ENCODE measurements around the gene CLDN5.

The CLDN5 gene

DNA sequence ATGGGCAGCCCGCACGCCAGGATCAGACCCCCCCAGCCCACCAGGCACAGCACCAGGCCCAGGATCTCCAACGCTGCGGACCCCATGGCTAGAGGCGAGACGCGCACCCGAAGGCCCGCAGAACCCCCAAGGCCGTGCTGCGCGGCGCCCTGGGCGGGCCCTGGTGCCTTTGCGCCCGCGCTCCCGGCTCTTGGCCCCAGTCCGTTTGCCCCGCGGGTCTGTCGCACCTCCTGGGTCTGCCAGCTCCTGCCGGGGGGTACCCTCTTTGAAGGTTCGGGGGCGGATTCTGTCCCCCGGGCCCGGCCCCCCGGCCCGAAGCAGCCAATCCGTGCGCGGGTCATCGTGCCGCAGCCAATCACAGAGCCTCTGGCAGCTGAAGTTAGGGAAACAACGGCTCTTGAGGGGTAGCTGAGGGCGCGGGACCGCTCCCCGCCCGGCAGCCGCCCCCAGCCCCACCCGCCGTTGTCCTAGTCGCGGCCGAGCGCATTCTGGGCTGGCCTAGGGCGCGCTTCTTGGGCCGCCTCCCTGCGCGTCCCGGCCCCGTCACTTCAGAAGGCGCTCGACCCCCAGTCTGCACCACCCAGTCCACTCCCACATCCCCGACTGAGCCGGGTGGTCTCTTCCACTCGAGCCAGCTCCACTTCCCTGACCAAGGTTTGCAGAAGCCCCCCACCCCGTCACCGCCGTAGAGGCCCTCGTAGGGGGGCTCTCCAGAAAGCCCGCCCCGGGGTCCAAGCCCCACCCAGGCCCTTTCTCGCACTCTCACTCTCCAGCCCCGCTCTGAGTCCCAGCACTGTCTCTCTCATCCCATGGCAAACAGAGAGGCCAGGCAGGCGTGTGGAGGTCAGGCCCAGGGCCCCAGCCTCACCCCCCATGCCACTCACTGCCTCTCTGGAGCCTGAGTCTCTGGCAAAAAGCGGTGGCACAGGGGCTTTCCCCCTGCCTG is at the start of gene CLDN5:
CLDN5 (minus strand) TSS at position 241 of the 946 bp plus-strand sequence; CDS start at position 86, 155 bp downstream.
- Histone ChIP-seq H3K27ac (ENCODE audit: extremely low read depth, low read depth, low read length) (no peak within 1 kb of the TSS), H3K36me3 (ENCODE audit: control insufficient read depth in 2 of 2, insufficient read depth in 1 of 2, low read length in 2 of 2) (peaks cover 0 to 25% of the 10 kb centered on the region in 2 experiments; a peak in 1 of 3 replicates), H3K4me3 (ENCODE audit: low read depth, low read length) (no peak within 1 kb of the TSS), H3K4me1 (ENCODE audit: control insufficient read depth, insufficient read depth, low read length) (no peaks in the 10 kb centered on the region), H3K9me3 (ENCODE audit: control insufficient read depth, insufficient read depth, low read depth, low read length) (no peaks in the 10 kb centered on the region)
- POLR2A ChIA-PET = no interaction called here
- TF ChIP-seq ZNF558 (tag by site-specific recombination; IDR thresholded peaks at IDR 0.05) (no peak), ZNF473 (tag by site-specific recombination; IDR thresholded peaks at IDR 0.05) (no peak), ZNF548 (tag by site-specific recombination; IDR thresholded peaks at IDR 0.05) (no peak), ZNF266 (tag by site-specific recombination; IDR thresholded peaks at IDR 0.05; ENCODE audit: low read depth) (no peak), ZNF280D (tag by site-specific recombination; IDR thresholded peaks at IDR 0.05) (no peak), GLI2 (tag by site-specific recombination; IDR thresholded peaks at IDR 0.05; ENCODE audit: borderline replicate concordance, low read depth) (no peak), ZNF23 (tag by site-specific recombination; IDR thresholded peaks at IDR 0.05; ENCODE audit: borderline replicate concordance) (no peak), KLF16 (tag by site-specific recombination; IDR thresholded peaks at IDR 0.05) (no peak), ZNF146 (tag by site-specific recombination; IDR thresholded peaks at IDR 0.05) (no peak), GFI1B (tag by site-specific recombination; IDR thresholded peaks at IDR 0.05) (no peak), ZBTB48 (tag by site-specific recombination; IDR thresholded peaks at IDR 0.05) (no peak), ZNF645 (tag by site-specific recombination; IDR thresholded peaks at IDR 0.05) (no peak), ZNF677 (tag by site-specific recombination; IDR thresholded peaks at IDR 0.05) (no peak), ZBTB17 (tag by site-specific recombination; IDR thresholded peaks at IDR 0.05) (no peak), ZNF354C (tag by site-specific recombination; IDR thresholded peaks at IDR 0.05; ENCODE audit: borderline replicate concordance, low read depth) (no peak), ZBTB8A (tag by site-specific recombination; IDR thresholded peaks at IDR 0.05) (no peak), ZNF658 (tag by site-specific recombination; IDR thresholded peaks at IDR 0.05) (no peak), ZNF544 (tag by site-specific recombination; IDR thresholded peaks at IDR 0.05) (no peak), ZNF660 (tag by site-specific recombination; IDR thresholded peaks at IDR 0.05) (no peak)
- TF ChIP-seq, protein P1, sequence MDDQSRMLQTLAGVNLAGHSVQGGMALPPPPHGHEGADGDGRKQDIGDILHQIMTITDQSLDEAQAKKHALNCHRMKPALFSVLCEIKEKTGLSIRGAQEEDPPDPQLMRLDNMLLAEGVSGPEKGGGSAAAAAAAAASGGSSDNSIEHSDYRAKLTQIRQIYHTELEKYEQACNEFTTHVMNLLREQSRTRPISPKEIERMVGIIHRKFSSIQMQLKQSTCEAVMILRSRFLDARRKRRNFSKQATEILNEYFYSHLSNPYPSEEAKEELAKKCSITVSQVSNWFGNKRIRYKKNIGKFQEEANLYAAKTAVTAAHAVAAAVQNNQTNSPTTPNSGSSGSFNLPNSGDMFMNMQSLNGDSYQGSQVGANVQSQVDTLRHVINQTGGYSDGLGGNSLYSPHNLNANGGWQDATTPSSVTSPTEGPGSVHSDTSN (CRISPR knock-in tag; IDR thresholded peaks at IDR 0.05) = no peak
- CTCF ChIA-PET = interaction anchor here (0.6 to 1.1 kb wide), 2 partner anchors 105 to 446 kb away, joined by 3 to 4 read pairs; no protein-coding TSS in a partner anchor

- CTCF ChIA-PET = interaction anchor here (0.8 kb wide), 1 partner anchor 10 kb away, joined by 6 read pairs; no protein-coding TSS in a partner anchor
- no peaks in the 10 kb centered on the region for H3K9me3 ChIP-seq (ENCODE audit: control insufficient read depth, insufficient read depth, low read depth, low read length)
- no peak overlapping the region for H3K27ac ChIP-seq (ENCODE audit: extremely low read depth, low read depth, low read length)
- POLR2A ChIA-PET = no interaction called here
- no peak overlapping the region for H3K4me3 ChIP-seq (ENCODE audit: low read depth, low read length)
- H3K36me3 ChIP-seq (ENCODE audit: control insufficient read depth in 2 of 2, insufficient read depth in 1 of 2, low read length in 2 of 2) = no peaks in the 10 kb centered on the region
- no peaks in the 10 kb centered on the region for H3K4me1 ChIP-seq (ENCODE audit: control insufficient read depth, insufficient read depth, low read length)
- no peak for TF ChIP-seq ZNF692 (tag by site-specific recombination; IDR thresholded peaks at IDR 0.05)
- no peak for TF ChIP-seq ZNF132 (tag by site-specific recombination; IDR thresholded peaks at IDR 0.05; ENCODE audit: borderline replicate concordance)
- TF ChIP-seq PRDM1 (tag by site-specific recombination; IDR thresholded peaks at IDR 0.05) = no peak
- TF ChIP-seq ZNF19 (tag by site-specific recombination; IDR thresholded peaks at IDR 0.05; ENCODE audit: low read depth) = no peak
- no peak for TF ChIP-seq ZNF830 (tag by site-specific recombination; IDR thresholded peaks at IDR 0.05; ENCODE audit: low read depth)
- TF ChIP-seq ZNF26 (tag by site-specific recombination; IDR thresholded peaks at IDR 0.05) = no peak
- no peak for TF ChIP-seq ZXDB (tag by site-specific recombination; IDR thresholded peaks at IDR 0.05)
These were observed 47.8 kb upstream of the CLDN5 start for GRCh38 chr22:19571995-19572394.
